NB4 (cell line): ENCODE measurements around the gene GP2.

Experiments
- DNase-seq: peaks from one replicate; pipeline ENCODE4 v3.0.0; 2010; ENCODE audit warnings: low read depth
- H3K4me3 ChIP-seq: one replicate; pipeline ENCODE4 v1.5.1; 2011; ENCODE audit warnings: mild to moderate bottlenecking, low read depth, low read length, moderate library complexity
- CTCF ChIP-seq: IDR thresholded peaks from one replicate; pipeline ENCODE4 v1.5.1; 2012; ENCODE audit warnings: low read depth, low read length
- MAX ChIP-seq: IDR thresholded peaks from 2 replicates; pipeline ENCODE4 v1.6.1; 2011; ENCODE audit warnings: low read depth, low read length
- MYC ChIP-seq: IDR thresholded peaks from 2 replicates; pipeline ENCODE4 v1.6.1; 2011; ENCODE audit warnings: low read depth, low read length
- POLR2A ChIP-seq: IDR thresholded peaks from 2 replicates; pipeline ENCODE4 v1.6.1; 2011; ENCODE audit warnings: mild to moderate bottlenecking; ENCODE audit not compliant: insufficient read length; ENCODE audit errors: extremely low read depth

Gene GP2

GRCh38 chr16:20333120-20333519, 5.8 kb upstream of the GP2 start:
- no peak for TF ChIP-seq POLR2A
- TF ChIP-seq CTCF, result no peak
- no peak for TF ChIP-seq MYC
- TF ChIP-seq MAX, result no peak
- no peak for DNase-seq

GRCh38 chr16:20332411-20332810, 5.1 kb upstream of the GP2 start:
- no peak for DNase-seq
- no peak overlapping the region for H3K4me3 ChIP-seq
- TF ChIP-seq CTCF (no peak), POLR2A (no peak), MYC (no peak)

More at GRCh38 chr16:20333120-20333519, 5.8 kb upstream of the GP2 start:
- H3K4me3 ChIP-seq, result no peak overlapping the region

DNA sequence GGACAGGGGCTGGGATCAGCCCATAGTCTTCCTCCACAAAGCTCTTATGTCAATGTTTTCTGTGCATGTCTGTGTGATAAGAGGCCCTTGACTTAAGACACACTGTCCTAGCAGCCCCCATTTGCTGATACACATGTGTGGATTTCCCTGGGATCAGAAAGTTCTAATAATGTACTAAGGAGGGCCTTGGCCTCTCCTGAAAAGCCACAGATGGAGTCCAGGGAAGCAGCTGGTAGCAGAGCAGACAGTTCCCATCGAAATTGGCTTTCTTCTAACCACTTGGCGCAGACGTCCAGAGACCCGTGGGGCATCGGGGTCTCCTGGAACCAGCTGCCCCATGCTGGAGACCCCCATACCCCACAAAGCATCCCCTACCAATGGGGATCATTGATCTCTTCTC, 4.3 kb upstream of the GP2 start:
- DNase-seq, result no peak
- H3K4me3 ChIP-seq, result no peak overlapping the region
- TF ChIP-seq POLR2A (no peak), CTCF (no peak), MAX (no peak)

GRCh38 chr16:20329392-20330138, 2.3 kb upstream of the GP2 start:
- TF ChIP-seq MAX, result no peak
- no peak for TF ChIP-seq MYC
- H3K4me3 ChIP-seq, result no peak overlapping the region
- DNase-seq, result no peak

DNA sequence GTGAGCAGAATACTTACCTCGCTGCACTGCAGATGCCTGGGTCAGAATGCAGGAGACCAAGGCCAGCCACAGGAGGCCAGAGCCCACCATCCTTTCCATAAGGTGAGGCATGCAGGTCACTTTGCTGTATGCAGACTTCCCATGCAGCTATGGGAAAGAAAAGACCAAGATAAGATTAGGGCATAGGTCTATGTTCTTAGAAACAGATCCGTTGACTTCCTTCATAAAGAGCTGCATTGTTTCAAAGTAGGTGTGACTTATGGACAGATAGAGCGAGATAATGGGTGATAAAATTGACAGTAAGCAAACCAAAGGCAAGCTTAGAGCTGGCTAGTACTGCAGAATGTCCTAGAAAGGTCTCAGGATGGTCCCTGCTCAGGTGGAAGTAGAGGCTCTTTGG, 992 bp downstream of the GP2 start:
- H3K4me3 ChIP-seq, result no peak overlapping the region
- no peak for DNase-seq
- no peak for TF ChIP-seq MYC
- no peak for TF ChIP-seq MAX
- TF ChIP-seq POLR2A, result no peak
- TF ChIP-seq CTCF, result no peak

- no peak for DNase-seq
- TF ChIP-seq MAX (no peak), CTCF (no peak), POLR2A (no peak), MYC (no peak)
- H3K4me3 ChIP-seq, result no peak overlapping the region
Observed at GRCh38 chr16:20325005-20325404, 2.3 kb downstream of the GP2 start.
